Activated naive CD8-positive, alpha-beta T cell (primary cell): Measurements from ENCODE around the gene PPARG.
A peak's percentile ranks its signal among the peaks of the same experiment; 100 is the strongest.
"Not testable (repeated sequence)": the region's sequence is repeated elsewhere in the genome, so short reads cannot be mapped to it uniquely, and the experiment has no call there.

ENCODE experiments used
- H3K27ac Mint-ChIP-seq: one replicate; pipeline ENCODE4 v1.8.0; 2021; ENCODE audit warnings: mixed read lengths
- H3K27me3 Mint-ChIP-seq: one replicate; pipeline ENCODE4 v1.8.0; 2021; ENCODE audit warnings: mixed read lengths
- H3K36me3 Mint-ChIP-seq: one replicate; pipeline ENCODE4 v1.8.0; 2021; ENCODE audit warnings: mixed read lengths
- H3K4me1 Mint-ChIP-seq: one replicate; pipeline ENCODE4 v1.8.0; 2021; ENCODE audit warnings: low read depth, mixed read lengths
- H3K4me3 Mint-ChIP-seq: one replicate; pipeline ENCODE4 v1.8.0; 2021; ENCODE audit warnings: mild to moderate bottlenecking, mixed read lengths
- H3K9me3 Mint-ChIP-seq: one replicate; pipeline ENCODE4 v1.8.0; 2021; ENCODE audit warnings: low read depth, mixed read lengths

Gene PPARG

DNA sequence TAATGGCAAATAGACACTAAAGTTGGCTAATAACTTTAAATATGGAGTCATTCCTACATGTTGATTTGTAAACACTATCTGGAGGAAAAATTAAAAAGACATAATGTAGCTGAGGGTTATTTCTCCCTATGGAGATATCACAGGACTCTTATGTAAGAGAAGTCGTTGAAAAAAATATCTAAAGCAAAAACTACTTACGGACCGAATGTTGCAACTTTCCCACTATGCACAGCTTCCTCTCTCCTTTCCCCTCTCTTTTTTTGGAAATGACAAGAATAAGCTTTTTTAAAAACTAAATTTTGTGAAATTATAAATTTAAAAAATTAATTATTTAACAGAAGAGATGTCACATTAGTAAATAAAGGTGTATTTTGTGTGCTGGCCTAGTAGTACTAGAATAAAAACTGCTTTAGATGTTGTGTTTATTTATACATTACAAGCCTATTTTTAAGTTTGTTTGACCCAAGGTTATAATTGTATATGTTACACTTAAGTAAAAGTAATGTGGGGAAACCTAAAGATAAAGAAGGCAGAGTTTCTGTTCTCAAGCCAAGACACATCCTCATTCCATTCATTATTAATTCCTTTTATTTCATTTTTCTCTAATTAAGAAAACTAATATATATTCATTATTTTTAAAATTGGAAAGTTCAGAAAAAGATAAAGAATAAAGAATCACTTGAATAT is 20.7 kb upstream of the PPARG start:
- H3K36me3 Mint-ChIP-seq, result no peaks in the 10 kb centered on the region
- H3K4me1 Mint-ChIP-seq, result no peaks in the 10 kb centered on the region
- H3K27ac Mint-ChIP-seq, result no peak overlapping the region
- no peaks in the 10 kb centered on the region for H3K9me3 Mint-ChIP-seq
- no peak overlapping the region for H3K4me3 Mint-ChIP-seq
- H3K27me3 Mint-ChIP-seq, result peaks cover 4% of the 10 kb centered on the region

DNA sequence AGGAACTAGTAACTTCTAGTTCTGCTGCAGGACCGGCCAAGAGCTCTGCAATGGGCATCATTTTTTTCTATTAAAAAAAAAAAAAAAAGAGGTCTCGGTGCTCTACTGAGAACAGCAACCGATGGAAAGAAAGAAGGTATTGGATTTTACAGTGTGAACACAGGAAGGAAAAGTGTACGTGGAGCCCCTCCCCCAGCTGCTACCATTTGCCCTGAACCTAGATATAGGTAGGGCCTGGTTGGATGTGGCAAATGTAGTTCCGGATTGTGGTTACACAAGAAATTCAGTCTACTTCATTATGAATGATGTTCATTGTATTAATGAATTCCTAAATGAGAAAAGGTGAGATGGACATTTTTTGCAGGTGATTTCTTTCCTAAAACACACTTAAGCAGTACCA is 17.9 kb upstream of the PPARG start:
- H3K9me3 Mint-ChIP-seq, result no peaks in the 10 kb centered on the region
- no peak overlapping the region for H3K27ac Mint-ChIP-seq
- no peaks in the 10 kb centered on the region for H3K36me3 Mint-ChIP-seq
- H3K4me3 Mint-ChIP-seq, result no peak overlapping the region
- H3K4me1 Mint-ChIP-seq, result no peaks in the 10 kb centered on the region
- peaks cover 8% of the 10 kb centered on the region for H3K27me3 Mint-ChIP-seq

DNA sequence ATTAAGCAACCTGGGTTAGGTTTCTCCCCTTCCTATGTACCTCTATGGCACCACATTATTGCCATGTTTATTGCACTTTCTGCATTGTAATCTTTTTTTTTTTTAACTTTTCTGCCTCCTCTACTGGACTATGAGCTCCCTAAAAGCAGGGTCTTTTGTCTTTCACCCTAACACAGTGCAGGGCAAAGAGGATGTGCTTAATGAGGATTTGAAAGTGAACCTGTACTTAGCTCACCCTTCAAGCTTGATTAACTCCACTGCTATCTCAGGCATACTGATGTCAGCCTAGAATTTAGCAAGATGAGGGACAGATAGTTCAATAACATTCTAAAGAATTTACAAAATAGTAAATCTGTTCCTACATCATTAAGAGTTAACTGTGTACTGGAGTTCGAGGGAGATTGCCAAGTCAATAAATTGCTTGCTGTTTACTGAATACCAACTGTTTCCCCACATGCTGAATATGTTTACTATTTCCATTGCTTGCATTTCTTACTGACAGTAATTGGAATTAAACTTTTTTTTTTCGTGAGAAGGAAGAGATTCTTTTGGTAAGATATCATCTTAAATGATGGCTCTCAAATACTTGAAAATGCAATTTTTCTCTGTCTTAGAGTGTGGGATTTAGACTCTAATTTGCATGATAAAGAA is 15.7 kb upstream of the PPARG start:
- Mint-ChIP-seq H3K36me3 (no peaks in the 10 kb centered on the region), H3K4me1 (no peaks in the 10 kb centered on the region), H3K9me3 (no peaks in the 10 kb centered on the region), H3K4me3 (no peak overlapping the region), H3K27ac (no peak overlapping the region), H3K27me3 (peaks cover 11% of the 10 kb centered on the region)

DNA sequence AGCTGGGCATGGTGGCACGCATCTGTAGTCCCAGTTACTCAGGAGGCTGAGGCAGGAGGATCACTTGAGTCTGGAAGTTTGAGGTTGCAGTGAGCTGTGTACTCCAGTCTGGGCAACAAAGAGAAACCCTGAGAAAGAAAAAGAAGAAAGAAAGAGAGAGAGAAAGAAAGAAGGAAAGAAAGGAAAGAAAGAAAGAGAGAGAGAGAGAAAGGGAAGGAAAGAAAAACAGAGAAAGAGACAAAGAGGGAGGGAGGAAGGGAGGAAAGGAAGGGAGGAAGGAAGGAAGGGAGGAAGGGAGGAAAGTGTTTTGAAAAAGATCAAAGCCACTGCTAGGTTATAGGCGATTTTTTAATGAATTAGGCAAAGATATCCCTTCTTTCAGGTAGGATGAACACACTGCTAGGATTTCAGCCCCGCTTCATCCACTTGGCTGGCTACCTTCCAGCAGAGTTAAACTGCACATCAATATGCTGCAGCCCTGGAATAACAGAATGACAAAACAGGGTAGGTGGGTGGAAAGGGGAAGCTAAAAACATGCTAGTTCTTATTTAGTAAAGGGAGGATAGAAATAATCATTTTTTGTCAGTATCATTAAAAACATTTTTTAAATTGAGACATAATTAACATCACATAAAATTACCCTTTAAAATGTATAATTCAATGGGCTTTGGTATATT is 12.8 kb upstream of the PPARG start:
- Mint-ChIP-seq H3K27ac (peak overlapping the region; percentile 5), H3K36me3 (no peaks in the 10 kb centered on the region), H3K4me3 (no peak overlapping the region), H3K9me3 (no peaks in the 10 kb centered on the region), H3K4me1 (no peaks in the 10 kb centered on the region), H3K27me3 (peaks cover 11% of the 10 kb centered on the region)

DNA sequence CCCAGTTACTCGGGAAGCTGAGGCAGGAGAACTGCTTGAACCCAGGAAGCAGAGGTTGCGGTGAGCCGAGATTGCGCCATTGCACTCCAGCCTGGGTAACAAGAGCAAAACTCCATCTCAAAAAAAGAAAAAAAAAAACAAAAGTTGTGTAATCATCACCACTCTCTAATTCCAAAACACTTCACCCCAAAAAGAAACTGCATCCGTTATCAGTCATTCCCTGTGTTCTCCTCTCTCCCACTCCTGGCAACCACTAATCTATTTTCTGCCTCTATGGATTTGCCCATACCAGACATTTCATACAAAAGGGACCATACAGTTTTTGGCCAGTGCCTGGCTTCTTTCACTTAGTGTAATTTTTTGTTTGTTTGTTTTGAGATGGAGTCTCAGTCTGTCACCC is 12.0 kb upstream of the PPARG start:
- H3K4me3 Mint-ChIP-seq, H3K4me1 Mint-ChIP-seq, H3K27ac Mint-ChIP-seq, H3K9me3 Mint-ChIP-seq, H3K36me3 Mint-ChIP-seq: not testable (repeated sequence)
- peaks cover 15% of the 10 kb centered on the region for H3K27me3 Mint-ChIP-seq

DNA sequence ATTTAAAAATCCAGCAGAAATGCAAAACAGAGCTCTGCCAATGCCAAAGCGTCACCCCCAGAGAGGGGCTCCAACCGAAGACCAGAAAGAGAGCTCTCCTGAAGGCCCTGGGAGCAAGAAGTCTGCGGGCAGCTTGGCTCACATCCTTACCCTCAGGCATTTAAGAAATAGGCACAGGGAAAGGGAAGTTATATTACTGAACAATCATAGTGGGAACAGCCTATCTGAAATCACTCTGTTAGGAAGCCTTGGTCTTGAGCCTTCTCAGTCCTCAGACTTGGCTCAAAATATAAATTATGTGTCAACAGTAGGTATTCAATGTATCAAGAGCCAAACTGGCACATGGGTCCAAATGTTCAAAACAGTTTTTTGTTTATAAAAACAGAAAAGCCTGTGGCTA is 10.3 kb upstream of the PPARG start:
- Mint-ChIP-seq H3K27ac (no peak overlapping the region), H3K36me3 (no peaks in the 10 kb centered on the region), H3K4me1 (no peaks in the 10 kb centered on the region), H3K27me3 (peaks cover 8% of the 10 kb centered on the region), H3K4me3 (no peak overlapping the region), H3K9me3 (no peaks in the 10 kb centered on the region)

DNA sequence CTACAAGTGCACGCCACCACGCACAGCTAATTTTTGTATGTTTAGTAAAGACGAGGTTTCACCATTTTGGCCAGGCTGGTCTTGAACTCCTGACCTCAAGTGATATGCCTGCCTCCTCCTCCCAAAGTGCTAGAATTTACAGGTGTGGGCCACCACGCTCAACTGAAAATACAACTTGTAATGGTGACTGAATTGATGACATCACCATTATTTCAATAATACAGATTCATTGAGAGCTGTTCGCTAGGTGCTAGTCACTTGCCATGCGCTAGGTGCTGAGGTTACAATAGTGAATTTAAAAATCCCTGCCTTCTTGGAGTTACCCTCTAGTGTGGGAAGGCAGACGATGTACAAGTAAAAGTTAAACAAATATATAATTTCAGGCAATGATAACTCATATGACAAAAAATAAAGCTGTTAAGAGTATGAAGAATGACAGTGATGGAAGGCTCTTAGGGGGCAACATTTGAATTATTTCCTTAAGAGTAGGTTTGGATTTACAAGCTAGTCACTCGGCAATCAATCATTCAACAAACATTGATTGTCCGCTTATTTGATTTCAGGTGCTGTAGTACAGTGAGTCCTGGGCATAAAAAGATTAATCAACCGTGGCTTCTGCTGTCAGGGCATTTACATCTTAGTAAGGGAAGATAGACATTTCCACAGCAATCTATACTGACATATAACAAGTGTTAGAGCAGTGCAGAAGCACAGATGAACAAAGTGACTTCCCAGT is 9.1 kb upstream of the PPARG start:
- Mint-ChIP-seq H3K4me3 (no peak overlapping the region), H3K4me1 (no peaks in the 10 kb centered on the region), H3K27me3 (peaks cover 13% of the 10 kb centered on the region), H3K36me3 (no peaks in the 10 kb centered on the region), H3K27ac (no peak overlapping the region), H3K9me3 (no peaks in the 10 kb centered on the region)

DNA sequence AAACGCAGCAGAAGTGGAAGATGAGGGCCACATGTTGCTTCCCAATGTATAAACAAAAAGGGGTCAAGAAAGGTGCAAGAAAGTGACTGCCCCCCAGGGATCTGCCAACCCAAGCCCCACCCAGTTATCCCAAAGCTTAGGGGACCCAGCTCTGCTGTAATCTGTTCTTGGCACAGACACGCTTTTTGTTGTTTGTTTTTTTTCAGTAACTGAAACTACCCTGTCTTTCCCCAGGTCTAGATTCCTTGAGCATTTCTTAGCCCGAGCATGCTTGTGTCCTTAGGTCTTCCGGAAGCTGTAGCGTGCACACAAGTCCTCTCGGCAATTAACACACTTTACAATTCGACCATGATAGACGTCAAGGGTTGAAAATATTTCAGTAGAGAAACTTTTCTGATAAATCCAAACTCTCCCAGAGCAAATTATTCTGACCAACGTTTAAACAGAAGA is 8.5 kb upstream of the PPARG start:
- no peaks in the 10 kb centered on the region for H3K9me3 Mint-ChIP-seq
- no peaks in the 10 kb centered on the region for H3K4me1 Mint-ChIP-seq
- H3K36me3 Mint-ChIP-seq, result no peaks in the 10 kb centered on the region
- H3K4me3 Mint-ChIP-seq, result no peak overlapping the region
- H3K27ac Mint-ChIP-seq, result no peak overlapping the region
- H3K27me3 Mint-ChIP-seq, result peaks cover 20% of the 10 kb centered on the region

DNA sequence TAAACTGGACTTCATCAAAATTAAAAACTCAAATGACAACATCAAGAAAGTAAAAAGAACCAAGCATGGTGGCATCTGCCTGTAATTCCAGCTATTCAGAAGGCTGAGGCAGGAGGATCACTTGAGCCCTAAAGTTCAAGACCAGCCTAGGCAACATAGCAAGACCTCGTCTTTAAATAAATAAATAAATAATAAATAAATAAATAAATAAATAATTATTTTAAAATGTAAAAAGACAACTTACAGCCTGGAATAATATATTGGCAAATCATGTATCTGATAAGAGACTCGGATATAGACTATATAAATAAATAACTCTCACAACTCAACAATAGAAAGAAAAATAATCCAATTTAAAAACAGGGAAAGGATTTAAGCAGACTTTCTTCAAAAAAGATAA is 4.3 kb upstream of the PPARG start:
- Mint-ChIP-seq H3K27me3 (peaks cover 37% of the 10 kb centered on the region), H3K27ac (no peak overlapping the region), H3K9me3 (no peaks in the 10 kb centered on the region), H3K4me1 (peaks cover 12% of the 10 kb centered on the region), H3K4me3 (no peak overlapping the region), H3K36me3 (no peaks in the 10 kb centered on the region)

DNA sequence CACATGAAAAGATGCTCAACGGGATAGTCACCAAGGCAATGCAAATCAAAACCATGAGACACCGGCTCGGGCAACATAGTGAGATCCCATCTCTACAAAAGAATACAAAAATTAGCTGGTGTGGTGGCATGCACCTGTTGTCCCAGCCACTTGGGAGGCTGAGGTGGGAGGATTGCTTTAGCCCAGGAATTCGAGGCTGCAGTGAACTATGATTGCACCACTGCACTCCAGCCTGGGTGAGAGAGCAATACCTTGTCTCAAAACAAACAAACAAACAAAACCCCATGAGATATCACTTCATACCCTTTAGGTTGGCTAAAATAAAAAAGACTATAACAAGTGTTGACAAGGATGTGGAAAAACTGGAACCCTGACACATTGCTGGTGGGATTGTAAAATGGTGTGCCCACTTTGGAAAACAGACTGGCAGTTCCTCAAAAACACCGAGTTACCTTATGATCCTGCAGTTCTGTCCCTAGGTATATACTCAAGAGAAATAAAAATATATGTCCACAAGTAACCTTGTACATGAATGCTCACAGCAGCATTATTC is 3.8 kb upstream of the PPARG start:
- Mint-ChIP-seq H3K27me3 (peaks cover 38% of the 10 kb centered on the region), H3K4me1 (peaks cover 12% of the 10 kb centered on the region), H3K4me3 (no peak overlapping the region), H3K9me3 (no peaks in the 10 kb centered on the region), H3K36me3 (no peaks in the 10 kb centered on the region), H3K27ac (no peak overlapping the region)

DNA sequence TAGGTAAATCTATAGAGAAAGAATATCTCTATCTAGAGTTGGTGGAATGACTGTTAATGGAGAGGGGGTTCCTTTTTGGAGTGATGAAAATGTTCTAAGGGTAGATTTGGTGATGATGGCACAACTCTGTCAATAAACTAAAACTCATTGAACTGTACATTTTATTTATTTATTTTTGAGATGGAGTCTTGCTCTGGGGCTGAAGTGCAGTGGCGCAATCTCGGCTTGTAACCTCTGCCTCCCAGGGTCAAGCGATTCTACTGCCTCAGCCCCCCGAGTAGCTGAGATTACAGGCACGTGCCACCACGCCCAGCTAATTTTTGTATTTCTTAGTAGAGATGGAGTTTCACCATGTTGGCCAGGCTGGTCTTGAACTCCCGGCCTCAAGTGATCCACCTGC is 3.1 kb upstream of the PPARG start:
- H3K27ac Mint-ChIP-seq, H3K9me3 Mint-ChIP-seq, H3K36me3 Mint-ChIP-seq, H3K4me3 Mint-ChIP-seq: not testable (repeated sequence)
- H3K4me1 Mint-ChIP-seq, result peaks cover 12% of the 10 kb centered on the region
- peaks cover 38% of the 10 kb centered on the region for H3K27me3 Mint-ChIP-seq

DNA sequence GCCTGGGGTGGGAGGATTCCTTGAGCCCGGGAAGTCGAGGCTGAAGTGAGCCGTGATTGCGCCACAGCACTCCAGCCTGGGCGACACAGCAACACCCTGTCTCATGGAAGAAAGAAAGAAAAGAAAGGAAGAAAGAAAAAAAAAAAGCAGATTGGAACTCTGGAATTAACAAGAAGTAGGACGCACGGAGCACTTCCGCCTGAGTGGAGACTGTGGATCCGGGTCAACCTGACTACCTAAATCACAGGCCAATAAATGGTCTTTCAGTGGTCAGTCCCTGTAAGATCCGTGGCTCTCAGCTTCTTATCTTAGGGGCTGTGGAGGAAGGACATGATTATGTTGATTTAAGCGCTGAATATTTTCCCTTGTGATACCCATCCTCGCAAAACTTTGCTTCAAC is 2.4 kb upstream of the PPARG start:
- H3K4me3 Mint-ChIP-seq, result no peak overlapping the region
- peaks cover 42% of the 10 kb centered on the region for H3K27me3 Mint-ChIP-seq
- no peaks in the 10 kb centered on the region for H3K36me3 Mint-ChIP-seq

DNA sequence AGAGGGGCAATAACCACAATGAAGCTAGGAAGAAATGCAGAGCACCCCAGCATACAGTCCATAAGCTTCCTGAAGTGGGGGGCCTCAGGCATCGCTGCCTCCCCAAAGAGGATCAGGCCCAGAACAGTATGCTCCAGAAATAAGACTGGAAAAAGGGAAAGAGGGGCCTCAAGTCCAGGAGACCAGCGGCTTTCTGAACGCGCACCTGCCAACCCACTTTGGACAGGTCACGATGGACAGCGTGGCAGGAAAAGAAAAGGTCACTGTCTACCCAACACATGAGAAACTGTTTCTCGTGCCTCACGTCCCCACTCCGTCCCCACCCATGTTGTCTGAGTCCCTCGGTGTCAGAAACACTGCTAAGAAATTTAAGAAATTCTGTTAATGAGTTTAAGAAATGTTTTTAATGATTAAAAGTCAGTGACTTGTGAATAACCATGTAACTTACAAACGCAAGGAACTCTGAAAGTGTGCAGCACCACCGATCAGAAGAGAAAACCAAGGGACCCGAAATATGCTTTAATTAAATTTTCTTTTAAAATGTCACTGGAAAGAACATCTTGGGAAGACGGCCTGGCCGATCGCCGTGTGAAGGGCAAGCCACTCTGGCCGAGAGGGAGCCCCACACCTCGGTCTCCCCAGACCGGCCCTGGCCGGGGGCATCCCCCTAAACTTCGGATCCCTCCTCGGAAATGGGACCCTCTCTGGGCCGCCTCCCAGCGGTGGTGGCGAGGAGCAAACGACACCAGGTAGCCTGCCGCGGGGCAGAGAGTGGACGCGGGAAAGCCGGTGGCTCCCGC is 1.7 kb upstream of the PPARG start:
- Mint-ChIP-seq H3K9me3 (no peaks in the 10 kb centered on the region), H3K27me3 (peaks cover 39% of the 10 kb centered on the region), H3K4me3 (peak overlapping the region; percentile 75), H3K4me1 (peaks cover 12% of the 10 kb centered on the region), H3K36me3 (no peaks in the 10 kb centered on the region), H3K27ac (no peak overlapping the region)

More for the DNA sequence above, 2.4 kb upstream of the PPARG start:
- Mint-ChIP-seq H3K4me1 (peaks cover 12% of the 10 kb centered on the region), H3K27ac (no peak overlapping the region), H3K9me3 (no peaks in the 10 kb centered on the region)

DNA sequence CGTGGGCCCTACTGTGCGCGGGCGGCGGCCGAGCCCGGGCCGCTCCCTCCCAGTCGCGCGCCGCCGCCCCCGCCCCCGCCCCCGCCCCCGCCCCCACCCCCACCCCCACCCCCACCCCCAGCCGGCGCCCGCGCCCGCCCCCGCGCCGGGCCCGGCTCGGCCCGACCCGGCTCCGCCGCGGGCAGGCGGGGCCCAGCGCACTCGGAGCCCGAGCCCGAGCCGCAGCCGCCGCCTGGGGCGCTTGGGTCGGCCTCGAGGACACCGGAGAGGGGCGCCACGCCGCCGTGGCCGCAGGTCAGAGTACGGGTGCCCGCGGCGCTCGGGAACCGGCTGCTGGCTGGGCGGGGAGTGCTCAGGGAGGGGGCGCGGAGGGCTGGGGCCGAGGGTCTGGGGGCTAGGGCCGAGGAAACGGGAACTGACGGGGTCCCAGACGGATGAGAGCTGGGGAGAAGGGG is 1.1 kb upstream of the PPARG start:
- no peaks in the 10 kb centered on the region for H3K36me3 Mint-ChIP-seq
- H3K4me3 Mint-ChIP-seq, result no peak overlapping the region
- H3K9me3 Mint-ChIP-seq, result no peaks in the 10 kb centered on the region
- H3K27me3 Mint-ChIP-seq, result peaks cover 42% of the 10 kb centered on the region
- peaks cover 12% of the 10 kb centered on the region for H3K4me1 Mint-ChIP-seq
- H3K27ac Mint-ChIP-seq, result no peak overlapping the region
